ENCODE results near the gene SAMD14.

GRCh38 chr17:50168319-50168718, 38.4 kb upstream of the SAMD14 start:
- TF ChIP-seq, protein P1, sequence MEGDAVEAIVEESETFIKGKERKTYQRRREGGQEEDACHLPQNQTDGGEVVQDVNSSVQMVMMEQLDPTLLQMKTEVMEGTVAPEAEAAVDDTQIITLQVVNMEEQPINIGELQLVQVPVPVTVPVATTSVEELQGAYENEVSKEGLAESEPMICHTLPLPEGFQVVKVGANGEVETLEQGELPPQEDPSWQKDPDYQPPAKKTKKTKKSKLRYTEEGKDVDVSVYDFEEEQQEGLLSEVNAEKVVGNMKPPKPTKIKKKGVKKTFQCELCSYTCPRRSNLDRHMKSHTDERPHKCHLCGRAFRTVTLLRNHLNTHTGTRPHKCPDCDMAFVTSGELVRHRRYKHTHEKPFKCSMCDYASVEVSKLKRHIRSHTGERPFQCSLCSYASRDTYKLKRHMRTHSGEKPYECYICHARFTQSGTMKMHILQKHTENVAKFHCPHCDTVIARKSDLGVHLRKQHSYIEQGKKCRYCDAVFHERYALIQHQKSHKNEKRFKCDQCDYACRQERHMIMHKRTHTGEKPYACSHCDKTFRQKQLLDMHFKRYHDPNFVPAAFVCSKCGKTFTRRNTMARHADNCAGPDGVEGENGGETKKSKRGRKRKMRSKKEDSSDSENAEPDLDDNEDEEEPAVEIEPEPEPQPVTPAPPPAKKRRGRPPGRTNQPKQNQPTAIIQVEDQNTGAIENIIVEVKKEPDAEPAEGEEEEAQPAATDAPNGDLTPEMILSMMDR (IDR thresholded peaks at IDR 0.05), result no peak
- TF ChIP-seq POLR2A (IDR thresholded peaks at IDR 0.05), result no peak
